ENCODE measurements around the gene SLC7A10. TPM values are rescaled to one million over a fixed set of nuclear protein-coding genes. Genes with fewer than 3 reads are reported as not detected.
"Not testable (repeated sequence)": the region's sequence is repeated elsewhere in the genome, so short reads cannot be mapped to it uniquely, and the experiment has no call there.

SLC7A10 gene
- total RNA-seq, 2 donors from 2014 or later, result not detected

- Mint-ChIP-seq H3K36me3 (ENCODE audit: insufficient read depth in 2 of 2) (peaks cover 16 to 18% of the 10 kb centered on the region in 2 donors), H3K27ac (no peak overlapping the region), H3K4me1 (ENCODE audit: low read depth) (no peaks in the 10 kb centered on the region), H3K4me3 (no peak overlapping the region), H3K27me3 (ENCODE audit: low read depth) (peaks cover 63% of the 10 kb centered on the region), H3K9me3 (peaks cover 10% of the 10 kb centered on the region in 2 donors)
- no peak for DNase-seq
- ATAC-seq (replicated peaks in 1 of 2), result no peak
Observed at GRCh38 chr19:33227870-33228599, 2.4 kb upstream of the SLC7A10 start.

GRCh38 chr19:33227242-33227650 lies 1.6 kb upstream of the SLC7A10 start:
- Mint-ChIP-seq H3K27me3 (ENCODE audit: low read depth) (peaks cover 69% of the 10 kb centered on the region), H3K36me3 (ENCODE audit: insufficient read depth in 2 of 2) (peaks cover 16 to 18% of the 10 kb centered on the region in 2 donors), H3K9me3 (peaks cover 10% of the 10 kb centered on the region in 2 donors), H3K27ac (no peak overlapping the region), H3K4me1 (ENCODE audit: low read depth) (no peaks in the 10 kb centered on the region), H3K4me3 (peak overlapping the region; percentile 67 to 68)
- ATAC-seq (replicated peaks in 1 of 2) (no peak), DNase-seq (no peak)

- peak overlapping the region; percentile 74 to 78 for H3K4me3 Mint-ChIP-seq
- H3K27me3 Mint-ChIP-seq (ENCODE audit: low read depth), result peaks cover 69% of the 10 kb centered on the region
- H3K27ac Mint-ChIP-seq, result no peak overlapping the region
- peaks cover 16 to 18% of the 10 kb centered on the region in 2 donors for H3K36me3 Mint-ChIP-seq (ENCODE audit: insufficient read depth in 2 of 2)
- no peaks in the 10 kb centered on the region for H3K4me1 Mint-ChIP-seq (ENCODE audit: low read depth)
- ATAC-seq (replicated peaks in 1 of 2) (peak; percentile 56 to 58), DNase-seq (peak in 1 of 2 donors; percentile 18)
- H3K9me3 Mint-ChIP-seq, result peaks cover 10% of the 10 kb centered on the region in 2 donors
Observed at GRCh38 chr19:33226550-33227241, 1.0 kb upstream of the SLC7A10 start.

- H3K27ac Mint-ChIP-seq, result no peak overlapping the region
- ATAC-seq (replicated peaks in 1 of 2) (no peak), DNase-seq (no peak)
- no peaks in the 10 kb centered on the region for H3K4me1 Mint-ChIP-seq (ENCODE audit: low read depth)
- peak overlapping the region in 1 of 2 donors; percentile 55 for H3K4me3 Mint-ChIP-seq
- peaks cover 71% of the 10 kb centered on the region for H3K27me3 Mint-ChIP-seq (ENCODE audit: low read depth)
- peaks cover 10% of the 10 kb centered on the region in 2 donors for H3K9me3 Mint-ChIP-seq
- H3K36me3 Mint-ChIP-seq (ENCODE audit: insufficient read depth in 2 of 2), result peaks cover 16 to 18% of the 10 kb centered on the region in 2 donors
Observed at GRCh38 chr19:33224694-33225457, 774 bp downstream of the SLC7A10 start.

- DNase-seq; H3K27ac Mint-ChIP-seq; H3K36me3 Mint-ChIP-seq (ENCODE audit: insufficient read depth in 2 of 2); H3K9me3 Mint-ChIP-seq; H3K4me1 Mint-ChIP-seq (ENCODE audit: low read depth); H3K4me3 Mint-ChIP-seq; ATAC-seq (replicated peaks in 1 of 2): not testable (repeated sequence)
- H3K27me3 Mint-ChIP-seq (ENCODE audit: low read depth), result peaks cover 49% of the 10 kb centered on the region
Observed at GRCh38 chr19:33222255-33222654, 3.4 kb downstream of the SLC7A10 start.

- Mint-ChIP-seq H3K4me3 (no peak overlapping the region), H3K4me1 (ENCODE audit: low read depth) (no peaks in the 10 kb centered on the region), H3K27ac (no peak overlapping the region)
Observed at GRCh38 chr19:33221638-33222037, 4.0 kb downstream of the SLC7A10 start.

GRCh38 chr19:33220735-33221134 lies 4.9 kb downstream of the SLC7A10 start:
- Mint-ChIP-seq H3K27me3 (ENCODE audit: low read depth) (peaks cover 35% of the 10 kb centered on the region), H3K27ac (no peak overlapping the region), H3K36me3 (ENCODE audit: insufficient read depth in 2 of 2) (no peaks in the 10 kb centered on the region), H3K4me3 (no peak overlapping the region), H3K4me1 (ENCODE audit: low read depth) (no peaks in the 10 kb centered on the region), H3K9me3 (no peaks in the 10 kb centered on the region)
- no peak for DNase-seq
- ATAC-seq (replicated peaks in 1 of 2), result no peak

More at GRCh38 chr19:33221638-33222037, 4.0 kb downstream of the SLC7A10 start:
- no peak for DNase-seq
- Mint-ChIP-seq H3K27me3 (ENCODE audit: low read depth) (peaks cover 44% of the 10 kb centered on the region), H3K36me3 (ENCODE audit: insufficient read depth in 2 of 2) (peaks cover 0 to 5% of the 10 kb centered on the region in 2 donors), H3K9me3 (no peaks in the 10 kb centered on the region)
- ATAC-seq (replicated peaks in 1 of 2), result no peak

- Mint-ChIP-seq H3K36me3 (ENCODE audit: insufficient read depth in 2 of 2) (no peaks in the 10 kb centered on the region), H3K27ac (no peak overlapping the region), H3K4me3 (no peak overlapping the region), H3K4me1 (ENCODE audit: low read depth) (no peaks in the 10 kb centered on the region), H3K9me3 (no peaks in the 10 kb centered on the region), H3K27me3 (ENCODE audit: low read depth) (peaks cover 33% of the 10 kb centered on the region)
- no peak for DNase-seq
- no peak for ATAC-seq (replicated peaks in 1 of 2)
Observed at GRCh38 chr19:33220115-33220514, 5.5 kb downstream of the SLC7A10 start.

- no peak for DNase-seq
- no peaks in the 10 kb centered on the region for H3K9me3 Mint-ChIP-seq
- H3K4me1 Mint-ChIP-seq (ENCODE audit: low read depth), result no peaks in the 10 kb centered on the region
- H3K27ac Mint-ChIP-seq, result no peak overlapping the region
- ATAC-seq (replicated peaks in 1 of 2), result no peak
- no peaks in the 10 kb centered on the region for H3K36me3 Mint-ChIP-seq (ENCODE audit: insufficient read depth in 2 of 2)
- H3K27me3 Mint-ChIP-seq (ENCODE audit: low read depth), result peaks cover 25% of the 10 kb centered on the region
- no peak overlapping the region for H3K4me3 Mint-ChIP-seq
Observed at GRCh38 chr19:33219261-33219815, 6.3 kb downstream of the SLC7A10 start.

- Mint-ChIP-seq H3K4me1 (ENCODE audit: low read depth) (no peaks in the 10 kb centered on the region), H3K36me3 (ENCODE audit: insufficient read depth in 2 of 2) (no peaks in the 10 kb centered on the region), H3K27me3 (ENCODE audit: low read depth) (peaks cover 19% of the 10 kb centered on the region), H3K9me3 (no peaks in the 10 kb centered on the region), H3K4me3 (no peak overlapping the region), H3K27ac (no peak overlapping the region)
- ATAC-seq (replicated peaks in 1 of 2) (no peak), DNase-seq (no peak)
Observed at GRCh38 chr19:33217881-33218280, 7.8 kb downstream of the SLC7A10 start.

GRCh38 chr19:33216198-33216830 lies 9.3 kb downstream of the SLC7A10 start:
- peaks cover 13% of the 10 kb centered on the region for H3K27me3 Mint-ChIP-seq (ENCODE audit: low read depth)
- no peak for ATAC-seq (replicated peaks in 1 of 2)
- no peak overlapping the region for H3K27ac Mint-ChIP-seq
- no peak for DNase-seq
- H3K36me3 Mint-ChIP-seq (ENCODE audit: insufficient read depth in 2 of 2), result no peaks in the 10 kb centered on the region
- H3K4me3 Mint-ChIP-seq, result no peak overlapping the region
- H3K4me1 Mint-ChIP-seq (ENCODE audit: low read depth), result no peaks in the 10 kb centered on the region
- no peaks in the 10 kb centered on the region for H3K9me3 Mint-ChIP-seq

GRCh38 chr19:33215438-33216197 lies 10.0 kb downstream of the SLC7A10 start:
- no peak overlapping the region for H3K27ac Mint-ChIP-seq
- no peaks in the 10 kb centered on the region for H3K36me3 Mint-ChIP-seq (ENCODE audit: insufficient read depth in 2 of 2)
- no peak overlapping the region for H3K4me3 Mint-ChIP-seq
- peaks cover 6% of the 10 kb centered on the region for H3K27me3 Mint-ChIP-seq (ENCODE audit: low read depth)
- no peaks in the 10 kb centered on the region for H3K9me3 Mint-ChIP-seq
- DNase-seq (no peak), ATAC-seq (replicated peaks in 1 of 2) (no peak)
- no peaks in the 10 kb centered on the region for H3K4me1 Mint-ChIP-seq (ENCODE audit: low read depth)
